SHP77 (cell line): Measurements from ENCODE around the gene RASGRP2.
"Not testable (repeated sequence)": the region's sequence is repeated elsewhere in the genome, so short reads cannot be mapped to it uniquely, and the experiment has no call there.

ENCODE experiments used
- DNase-seq, 2 experiments: peaks; one replicate each; lab custom pipeline; 2025; lab: John Stamatoyannopoulos, UW

RASGRP2 gene

GRCh38 chr11:64718084-64718779, 25.7 kb downstream of the RASGRP2 start:
- no peak for DNase-seq

- no peak for DNase-seq
Observed at GRCh38 chr11:64717268-64717578, 26.7 kb downstream of the RASGRP2 start.

GRCh38 chr11:64716473-64717267, 27.3 kb downstream of the RASGRP2 start:
- DNase-seq = no peak

- DNase-seq = no peak
Observed at GRCh38 chr11:64715756-64716472, 28.0 kb downstream of the RASGRP2 start.

GRCh38 chr11:64715110-64715509, 28.8 kb downstream of the RASGRP2 start:
- no peak for DNase-seq

GRCh38 chr11:64714666-64715065, 29.3 kb downstream of the RASGRP2 start:
- DNase-seq = no peak

GRCh38 chr11:64713781-64714363, 30.1 kb downstream of the RASGRP2 start:
- DNase-seq = no peak

GRCh38 chr11:64713016-64713707, 30.8 kb downstream of the RASGRP2 start:
- DNase-seq = no peak

GRCh38 chr11:64712430-64713015, 31.4 kb downstream of the RASGRP2 start:
- DNase-seq = no peak

GRCh38 chr11:64711956-64712362, 32.0 kb downstream of the RASGRP2 start:
- no peak for DNase-seq

- no peak for DNase-seq
Observed at GRCh38 chr11:64711138-64711955, 32.6 kb downstream of the RASGRP2 start.

GRCh38 chr11:64710418-64711137, 33.4 kb downstream of the RASGRP2 start:
- DNase-seq = no peak

- no peak for DNase-seq
Observed at GRCh38 chr11:64705501-64705900, 38.4 kb downstream of the RASGRP2 start.

GRCh38 chr11:64703048-64703447, 40.9 kb downstream of the RASGRP2 start:
- no peak for DNase-seq

- DNase-seq = not testable (repeated sequence)
Observed at GRCh38 chr11:64701956-64702355, 42.0 kb downstream of the RASGRP2 start.

- no peak for DNase-seq
Observed at GRCh38 chr11:64698427-64698826, 45.5 kb downstream of the RASGRP2 start.

- DNase-seq = no peak
Observed at GRCh38 chr11:64697663-64698375, 46.1 kb downstream of the RASGRP2 start.

GRCh38 chr11:64696045-64696444, 47.9 kb downstream of the RASGRP2 start:
- DNase-seq = no peak

GRCh38 chr11:64695548-64695947, 48.4 kb downstream of the RASGRP2 start:
- no peak for DNase-seq
